Stimulated activated CD4-positive, alpha-beta T cell treated with anti-CD3 and anti-CD28 coated beads, Interleukin-4, amount 100 ng/mL, for 1 hour (primary cell): ENCODE data around the gene CENPP.

ENCODE experiments used
- DNase-seq: peaks from one replicate; pipeline ENCODE4 v3.0.0-alpha.2; 2020

Gene CENPP

DNA sequence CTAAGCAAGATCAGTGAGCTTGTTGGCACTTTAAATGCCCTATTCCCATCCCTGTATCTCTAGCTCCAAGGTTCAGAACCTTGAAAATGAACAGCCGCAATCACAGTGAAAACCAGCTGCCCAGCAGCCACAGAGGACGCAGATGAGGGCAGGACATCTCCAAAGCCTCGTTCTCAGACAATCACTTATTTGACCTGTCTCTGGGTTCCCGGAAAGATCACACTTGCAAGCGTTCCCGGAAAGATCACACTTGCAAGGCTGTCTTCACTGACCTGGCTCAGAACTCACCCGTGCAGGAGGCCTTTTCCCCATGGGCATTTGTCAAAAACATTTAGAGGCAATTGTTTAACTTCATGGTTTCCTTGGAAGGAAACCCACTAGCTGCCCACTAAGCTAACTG is 318.5 kb downstream of the CENPP start:
- DNase-seq: no peak

DNA sequence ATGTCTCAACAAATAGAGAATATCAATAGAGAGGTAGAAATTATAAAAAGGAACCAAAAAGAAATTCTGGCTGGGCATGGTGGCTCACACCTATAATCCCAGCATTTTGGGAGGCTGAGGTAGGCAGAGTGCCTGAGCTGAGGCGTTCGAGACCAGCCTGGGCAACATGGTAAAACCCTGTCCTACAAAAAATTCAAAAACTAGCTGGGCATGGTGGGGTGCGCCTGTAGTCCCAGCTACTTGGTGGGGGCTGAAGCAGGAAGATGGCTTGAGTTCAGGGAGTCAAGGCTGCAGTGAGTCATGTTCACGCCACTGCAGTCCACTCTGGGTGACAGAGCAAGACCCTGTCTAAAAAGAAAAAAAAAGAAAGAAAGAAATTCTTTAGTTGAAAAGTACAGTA is 319.3 kb downstream of the CENPP start:
- DNase-seq: no peak

DNA sequence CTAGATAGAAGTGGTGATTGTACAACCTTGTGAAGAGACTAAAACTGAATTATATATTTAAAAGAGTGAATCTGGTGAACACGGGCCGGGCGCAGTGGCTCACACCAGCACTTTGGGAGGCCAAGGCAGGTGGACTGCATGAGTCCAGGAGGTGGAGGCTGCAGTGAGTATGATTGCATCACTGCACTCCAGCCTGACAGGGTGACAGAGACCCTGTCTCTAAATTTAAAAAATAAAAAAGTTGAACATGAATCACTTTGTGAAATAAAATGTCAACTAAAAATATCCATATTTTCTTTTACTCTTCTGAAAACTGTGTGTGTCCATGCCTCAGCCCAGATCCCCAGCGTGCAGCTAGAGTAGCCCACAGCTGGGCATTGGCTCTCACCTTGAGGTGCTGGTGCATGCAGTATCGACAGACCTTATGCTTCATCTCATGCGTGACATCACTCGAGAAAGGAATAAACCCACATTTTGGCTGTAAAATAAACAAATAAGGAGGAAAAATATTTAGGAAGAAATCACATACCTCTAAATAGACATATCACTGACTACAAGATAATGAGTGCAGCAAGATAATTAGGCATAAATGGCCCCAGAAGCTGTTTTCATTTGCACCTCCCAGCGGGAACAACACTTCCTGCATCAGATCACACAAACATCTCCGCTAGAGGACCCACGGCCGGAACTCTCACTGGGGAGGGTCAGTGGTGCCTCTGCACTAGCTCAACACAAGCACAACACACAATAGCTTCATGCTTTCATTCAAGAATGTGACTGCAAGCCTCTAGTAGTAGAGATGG is 322.1 kb downstream of the CENPP start:
- no peak for DNase-seq

DNA sequence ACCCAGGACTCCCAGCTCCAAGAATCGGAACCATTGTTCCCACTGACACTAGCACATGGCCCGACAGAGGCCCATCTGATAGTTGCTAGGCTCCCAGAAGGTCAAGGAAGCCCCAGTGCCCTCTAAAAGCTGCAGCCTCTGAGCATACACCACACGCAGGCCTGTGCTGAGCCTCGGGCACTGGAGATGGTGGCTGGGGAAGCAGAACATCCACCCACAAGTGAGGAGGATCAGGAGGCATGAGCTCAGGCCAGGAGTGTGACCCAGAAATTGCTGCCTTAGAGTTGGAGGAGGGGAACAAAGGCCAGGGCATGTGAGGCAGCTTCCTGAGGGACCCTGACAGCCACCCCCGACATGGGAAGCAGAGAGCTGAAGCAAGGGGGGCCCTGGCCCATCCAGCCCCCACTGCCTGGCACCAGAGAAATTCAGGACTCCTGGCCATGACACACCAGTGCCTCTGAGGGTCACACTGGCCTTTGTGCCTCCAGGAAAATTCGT is 322.8 kb downstream of the CENPP start:
- DNase-seq: no peak

DNA sequence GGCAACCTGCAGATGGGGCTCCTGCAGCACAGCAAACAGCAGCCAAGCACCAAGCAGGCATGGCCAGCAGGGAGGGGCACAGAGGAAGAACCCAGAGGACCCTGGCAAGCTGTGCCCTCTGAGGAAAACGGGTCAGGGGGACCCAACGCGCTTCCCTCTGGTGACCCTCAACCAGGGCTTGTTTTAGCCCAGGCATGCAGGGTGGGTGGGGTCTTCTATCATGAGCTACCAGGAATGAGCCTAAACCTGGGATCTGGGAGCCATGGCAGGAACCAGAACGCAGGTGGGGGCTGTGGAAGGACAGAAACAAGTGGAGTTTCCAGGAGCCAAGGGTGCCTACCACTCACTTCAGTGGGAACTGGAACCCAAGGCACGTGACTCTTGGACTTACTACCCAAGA is 323.3 kb downstream of the CENPP start:
- DNase-seq: no peak

DNA sequence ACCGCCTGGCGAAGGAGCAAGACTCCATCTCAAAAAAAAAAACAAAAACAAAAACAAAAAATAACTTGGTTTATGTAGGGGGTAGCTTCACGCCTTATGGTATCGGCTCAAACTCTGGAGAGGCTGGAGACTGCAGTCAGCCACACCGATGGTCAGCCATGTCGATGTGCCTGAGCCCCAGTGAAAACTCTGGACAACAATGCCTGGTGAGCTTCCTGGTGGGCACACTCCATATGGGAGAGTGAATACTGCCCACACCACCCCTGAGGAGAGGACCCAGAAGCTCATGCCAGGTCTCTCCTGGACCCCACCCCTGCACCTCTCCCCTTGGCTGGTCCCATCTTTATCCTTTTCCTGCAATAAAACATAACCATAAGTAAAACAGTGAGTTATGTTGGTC is 324.5 kb downstream of the CENPP start:
- DNase-seq: no peak

DNA sequence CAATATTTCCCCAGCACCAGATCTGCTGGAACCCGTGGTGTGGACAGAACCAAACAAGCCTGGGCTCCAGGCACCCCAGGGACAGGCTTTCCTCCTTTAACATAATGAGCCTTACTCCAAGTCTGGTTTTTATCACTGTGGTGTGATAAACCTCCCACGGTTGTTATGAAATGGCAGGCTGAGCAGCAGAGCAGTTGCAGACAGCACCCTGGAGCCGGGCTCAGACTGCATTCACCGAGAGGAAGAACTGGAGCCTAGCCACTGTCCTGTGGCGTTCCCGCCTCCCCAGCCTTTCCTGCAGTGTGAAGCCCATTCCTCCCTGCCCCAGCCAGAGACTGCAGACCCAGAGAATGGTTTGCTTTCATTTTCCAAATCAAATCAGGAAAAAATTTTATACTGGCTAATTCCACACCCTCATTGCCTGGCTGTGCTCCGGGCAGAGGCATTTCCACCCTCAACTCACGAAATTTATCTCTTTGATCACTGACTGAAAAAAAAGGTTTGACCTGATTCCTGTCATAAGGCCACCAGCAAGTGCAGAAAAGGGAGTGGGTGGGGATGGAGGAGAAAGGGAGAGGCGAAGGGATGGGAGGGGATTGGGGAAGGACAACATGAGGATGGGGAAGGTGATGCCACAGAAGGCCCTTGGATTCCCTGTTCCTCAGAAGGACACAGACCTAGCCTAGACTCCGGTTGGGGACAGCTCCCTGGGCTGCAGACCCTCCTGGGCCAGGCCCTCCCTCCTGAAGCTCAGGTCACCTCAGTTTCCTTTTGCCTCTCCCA is 325.3 kb downstream of the CENPP start:
- no peak for DNase-seq

DNA sequence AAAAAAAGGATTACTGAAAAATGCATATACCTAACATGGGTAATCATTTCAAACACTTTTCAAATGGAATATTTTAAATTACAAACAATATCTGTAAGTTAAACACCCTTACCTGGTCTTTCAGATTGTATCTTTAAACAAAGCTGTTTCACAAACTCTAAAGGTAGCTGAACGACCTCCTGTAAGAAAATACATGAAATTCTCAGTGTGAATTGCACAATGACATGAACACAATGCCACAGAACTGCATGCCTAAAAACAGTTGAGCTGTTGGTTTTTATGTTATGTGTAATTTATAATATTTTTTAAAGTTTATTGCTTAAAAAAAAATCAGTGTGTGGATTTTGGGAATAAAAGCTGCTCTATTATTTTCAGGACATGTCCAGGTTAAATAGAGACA is 326.7 kb downstream of the CENPP start:
- no peak for DNase-seq

DNA sequence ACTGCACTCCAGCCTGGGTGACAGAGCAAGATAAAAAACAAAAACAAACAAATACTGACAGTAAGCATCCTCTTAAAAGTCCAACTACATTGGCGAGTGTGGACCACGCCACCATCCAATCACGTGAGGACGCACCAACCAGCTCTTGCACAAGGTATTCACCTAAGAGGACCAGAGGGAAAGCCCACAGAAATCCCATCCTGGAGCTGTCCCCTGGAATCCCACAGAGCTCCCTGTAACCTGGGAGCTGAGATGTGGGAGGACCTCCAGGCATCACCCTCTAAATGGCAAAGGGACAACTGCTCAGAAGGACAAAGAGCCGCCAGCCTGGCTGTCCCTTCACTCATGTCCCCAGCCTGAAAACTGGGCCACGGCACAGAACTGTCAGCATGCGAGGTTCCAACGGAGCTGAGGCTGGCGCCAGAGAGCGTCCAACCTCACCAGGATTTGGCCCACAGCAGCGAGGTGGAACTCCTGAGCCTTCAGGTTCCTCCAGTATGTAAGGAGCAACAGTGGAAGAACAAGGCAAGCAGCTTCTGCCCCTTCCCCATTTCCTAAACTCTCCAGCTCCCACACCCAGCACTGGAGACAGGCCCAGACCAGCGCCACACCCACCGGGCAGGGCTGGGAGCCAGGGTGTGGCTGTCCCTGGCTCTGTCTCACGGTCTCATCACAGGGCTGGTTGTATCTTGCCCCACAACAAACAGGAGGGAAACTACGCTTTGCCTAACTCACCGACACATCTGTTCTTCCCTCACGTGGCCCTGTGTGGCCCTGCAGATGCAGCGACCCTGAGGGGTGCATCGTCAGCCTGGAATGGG is 328.9 kb downstream of the CENPP start:
- no peak for DNase-seq

DNA sequence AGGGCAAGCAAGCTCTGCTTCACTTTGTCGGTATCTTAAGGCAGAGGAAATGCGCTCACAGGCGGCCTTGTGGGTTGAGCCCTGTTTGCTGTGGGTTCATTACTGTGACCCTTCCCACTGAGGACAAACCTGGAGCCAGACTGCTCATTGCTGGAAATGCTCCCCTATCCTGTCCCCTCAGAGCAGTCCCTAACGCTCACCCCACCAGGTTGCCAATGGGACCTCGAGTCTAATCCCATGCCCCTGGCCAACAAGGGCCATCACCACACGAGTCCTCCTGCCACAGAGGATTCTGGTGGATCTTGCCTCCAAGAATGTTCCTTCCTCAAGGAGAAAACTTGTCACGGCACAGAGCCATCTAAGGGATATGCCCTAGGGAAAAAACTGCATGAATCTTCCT is 329.6 kb downstream of the CENPP start:
- DNase-seq: no peak

DNA sequence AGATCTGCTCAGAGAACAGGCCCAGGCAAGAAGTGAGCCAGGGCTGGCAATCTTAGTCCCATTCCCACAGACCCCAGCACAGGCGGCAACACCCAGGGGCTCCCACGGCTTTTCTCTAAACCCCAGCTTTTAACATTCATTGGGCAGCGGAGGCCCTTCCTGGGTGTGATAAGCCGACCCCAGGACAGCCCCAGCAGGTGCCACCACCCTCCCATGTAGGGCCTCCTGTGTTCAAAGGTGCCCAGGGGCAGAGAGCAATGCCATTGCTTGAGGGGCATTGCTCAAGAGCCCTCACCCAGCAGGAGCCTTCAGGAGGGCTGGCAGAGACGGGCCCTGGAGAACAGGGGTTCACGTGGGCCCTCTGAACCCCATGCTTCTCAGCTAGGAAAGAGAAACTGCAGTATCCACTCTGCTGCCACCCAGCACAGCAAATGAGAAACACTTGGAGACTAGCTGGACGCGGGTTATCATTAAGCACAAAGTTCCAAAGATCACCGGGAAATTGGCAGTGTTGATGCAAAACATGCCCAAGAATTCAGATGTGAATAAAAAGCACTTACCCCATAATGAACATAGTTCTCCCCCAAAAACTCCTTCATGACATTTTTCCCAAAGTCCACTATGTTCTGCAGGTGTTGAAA is 330.3 kb downstream of the CENPP start:
- DNase-seq: no peak

DNA sequence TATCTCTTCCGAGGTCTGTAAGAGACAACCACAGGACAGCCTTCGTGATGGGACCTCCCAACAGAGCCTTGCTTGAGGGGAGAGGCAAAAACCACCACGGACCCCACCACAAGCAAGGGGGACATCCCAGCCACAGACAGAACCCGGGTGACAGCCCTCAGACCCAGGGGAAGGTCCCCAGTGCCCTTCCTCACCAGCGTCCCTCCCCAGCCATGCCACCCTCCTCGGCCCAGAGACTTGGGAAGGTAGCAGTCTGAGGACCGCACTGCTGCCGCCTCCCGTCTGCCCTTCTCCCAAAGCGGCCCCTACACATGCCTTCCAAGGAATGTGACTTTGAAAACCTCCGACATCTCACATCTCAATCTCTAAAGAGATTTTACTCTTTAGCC is 330.8 kb downstream of the CENPP start:
- DNase-seq: no peak

DNA sequence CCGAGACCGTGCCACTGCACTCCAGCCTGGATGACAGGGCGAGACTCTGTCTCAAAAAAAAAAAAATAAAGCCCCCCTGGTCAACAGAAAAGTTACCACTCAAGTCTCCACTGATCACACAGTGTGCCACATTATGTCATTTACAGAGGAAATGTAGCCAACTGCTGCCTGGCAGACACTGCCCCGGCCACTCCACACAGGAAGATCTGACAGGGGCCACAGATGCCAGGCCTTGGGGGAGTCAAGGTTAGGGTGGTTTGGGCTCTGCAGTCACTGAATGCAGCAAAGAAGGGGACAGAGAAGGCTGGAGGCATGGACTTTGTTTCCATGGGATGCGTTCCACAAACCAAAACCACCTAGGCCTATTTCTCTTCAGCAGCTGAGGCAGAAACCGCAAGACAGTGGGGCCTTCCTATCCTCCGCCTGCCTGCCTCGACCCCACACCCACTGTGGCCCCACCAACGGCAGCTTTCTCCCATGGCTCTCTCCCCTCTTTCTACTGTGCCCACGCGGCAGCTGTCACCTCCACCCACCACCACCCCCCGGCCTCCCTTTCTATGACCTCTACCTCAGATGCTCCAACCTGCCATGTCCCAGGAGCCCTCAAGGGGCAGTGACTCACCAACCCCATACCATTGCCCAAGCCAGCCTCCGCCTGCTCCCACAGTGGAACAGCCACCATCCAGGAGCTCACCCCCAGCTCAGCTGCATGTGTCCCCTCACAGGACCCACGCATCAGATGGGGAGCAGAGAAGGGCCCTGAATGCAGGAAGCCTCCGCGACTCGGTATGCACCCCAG is 331.7 kb downstream of the CENPP start:
- DNase-seq: no peak

DNA sequence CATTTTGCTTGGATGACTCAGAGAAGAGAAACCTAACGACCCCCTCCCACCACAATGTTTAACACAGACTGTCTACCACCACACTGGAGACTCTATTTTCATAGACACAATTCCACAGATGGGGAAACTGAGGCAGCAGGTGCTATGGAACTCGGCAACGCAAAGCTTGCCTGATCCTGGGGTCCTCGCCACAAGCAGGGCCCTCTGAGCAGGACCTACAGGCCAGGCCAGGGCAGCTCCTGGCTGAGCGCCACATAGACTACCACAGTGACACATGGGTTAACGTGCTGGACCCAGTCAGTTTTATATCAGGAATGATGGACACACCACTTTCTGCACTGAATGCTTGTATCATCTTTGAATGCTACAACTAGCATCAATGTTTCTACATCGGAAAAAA is 332.4 kb downstream of the CENPP start:
- no peak for DNase-seq

DNA sequence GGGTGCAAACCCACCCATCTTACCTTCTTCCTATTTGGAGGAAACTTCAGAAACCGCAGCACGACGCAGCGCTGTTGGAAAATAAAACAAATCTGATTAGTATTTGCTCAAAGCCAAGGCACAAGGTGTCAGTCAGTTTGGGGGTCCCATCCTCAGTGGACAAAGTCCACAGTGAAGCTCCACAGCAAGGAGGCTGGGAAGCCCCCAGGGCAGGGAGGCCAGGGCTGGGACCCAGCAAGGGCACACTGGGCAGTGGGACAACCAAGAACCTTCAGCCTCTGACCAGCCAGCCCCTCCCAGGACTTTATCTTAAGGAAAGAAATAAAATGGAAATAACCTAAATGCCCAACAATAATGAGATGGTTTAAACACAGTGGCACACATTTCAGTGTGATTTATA is 332.9 kb downstream of the CENPP start:
- no peak for DNase-seq

DNA sequence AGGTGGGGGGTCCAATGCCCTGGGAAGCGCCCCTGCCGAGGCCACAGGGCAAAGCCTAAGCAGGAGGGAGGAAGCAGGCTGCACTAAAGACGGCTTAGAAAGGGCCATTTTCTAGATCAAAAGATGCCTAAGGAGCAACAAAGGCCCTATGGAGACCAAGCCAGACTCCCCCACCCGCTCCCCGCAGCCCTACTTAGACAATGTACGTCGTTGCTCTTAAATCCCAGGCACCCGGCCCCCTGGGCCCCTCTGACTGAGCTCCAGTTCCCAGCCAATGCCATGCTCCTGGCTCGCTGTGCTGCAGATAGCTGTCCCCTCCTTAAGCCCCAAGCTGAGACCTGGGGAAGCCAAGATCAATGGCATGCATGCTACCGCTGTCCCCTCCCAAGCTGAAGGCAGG is 333.8 kb downstream of the CENPP start:
- no peak for DNase-seq

DNA sequence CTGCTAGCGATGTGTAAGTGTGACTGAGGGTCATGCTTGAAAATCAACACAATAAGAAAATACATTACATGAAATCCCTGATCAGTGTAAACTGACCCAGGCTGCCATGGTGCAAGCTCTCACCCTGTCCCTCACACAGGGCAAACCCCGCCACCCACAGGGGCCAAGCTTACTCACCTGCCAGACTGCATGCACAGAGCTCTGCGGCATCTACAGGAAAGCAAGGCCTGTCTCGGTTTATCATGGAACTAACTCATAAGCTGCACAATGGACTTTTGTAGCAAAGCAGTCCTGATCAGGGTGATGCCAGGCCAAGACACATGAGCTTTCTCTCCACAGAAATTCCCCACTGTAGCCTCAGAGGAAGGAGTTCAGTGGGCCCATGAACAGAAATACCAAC is 334.5 kb downstream of the CENPP start:
- DNase-seq: no peak

DNA sequence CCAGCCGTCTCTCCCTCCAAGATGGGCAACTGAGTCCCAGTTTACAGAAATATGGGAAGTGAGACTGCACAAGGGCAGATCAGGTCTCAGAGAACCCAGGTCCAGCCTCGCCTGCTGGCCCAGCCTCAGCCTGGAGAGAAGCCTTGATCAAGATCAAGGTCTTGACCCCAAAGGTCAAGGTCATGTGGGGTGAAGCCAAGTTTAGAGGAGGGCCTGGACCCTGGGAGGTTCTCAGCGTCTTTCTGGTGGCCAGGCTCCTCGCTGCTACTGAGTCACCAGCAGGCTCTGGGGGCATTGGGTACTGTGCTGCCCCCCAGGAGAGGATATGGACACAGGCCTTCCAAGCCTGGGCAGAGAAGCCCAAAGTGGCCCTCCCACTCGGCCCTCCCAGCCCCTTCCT is 335.4 kb downstream of the CENPP start:
- DNase-seq: no peak

DNA sequence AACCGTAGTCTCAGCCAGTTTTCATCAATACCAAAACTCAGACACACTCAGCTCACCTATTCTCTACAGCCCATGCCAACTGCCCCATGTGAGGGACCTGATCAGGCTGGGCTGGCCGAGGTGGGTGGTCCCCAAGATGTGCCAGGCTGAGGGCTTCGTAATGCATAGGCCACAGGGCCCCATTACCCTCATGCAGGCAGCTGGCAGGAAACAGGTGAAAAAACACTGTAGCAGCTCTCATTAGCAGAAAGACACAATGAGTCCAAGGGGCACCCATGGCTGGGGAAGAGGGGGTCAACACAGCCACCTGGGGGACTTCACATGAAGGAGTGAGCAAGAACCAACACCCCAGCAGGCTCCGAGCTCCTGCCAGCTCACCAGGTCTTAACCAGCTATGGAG is 336.0 kb downstream of the CENPP start:
- no peak for DNase-seq

DNA sequence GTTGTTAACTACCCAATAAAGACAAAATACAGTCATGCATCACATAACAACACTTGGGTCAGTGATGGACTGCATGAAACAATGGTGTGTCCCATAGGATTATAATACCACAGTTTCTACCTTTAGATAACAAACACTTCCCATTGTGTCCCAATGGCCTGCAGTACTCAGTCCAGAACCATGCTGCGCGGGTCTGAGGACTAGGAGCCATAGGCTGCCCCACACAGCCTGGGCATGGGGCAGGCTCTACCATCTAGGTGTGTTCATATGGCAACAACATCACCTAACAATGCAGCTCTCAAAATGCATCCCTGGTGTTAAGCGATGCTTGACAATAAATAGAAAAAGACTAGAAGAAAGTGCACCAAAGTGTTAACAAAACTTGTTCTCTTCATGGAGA is 337.4 kb downstream of the CENPP start:
- DNase-seq: no peak

DNA sequence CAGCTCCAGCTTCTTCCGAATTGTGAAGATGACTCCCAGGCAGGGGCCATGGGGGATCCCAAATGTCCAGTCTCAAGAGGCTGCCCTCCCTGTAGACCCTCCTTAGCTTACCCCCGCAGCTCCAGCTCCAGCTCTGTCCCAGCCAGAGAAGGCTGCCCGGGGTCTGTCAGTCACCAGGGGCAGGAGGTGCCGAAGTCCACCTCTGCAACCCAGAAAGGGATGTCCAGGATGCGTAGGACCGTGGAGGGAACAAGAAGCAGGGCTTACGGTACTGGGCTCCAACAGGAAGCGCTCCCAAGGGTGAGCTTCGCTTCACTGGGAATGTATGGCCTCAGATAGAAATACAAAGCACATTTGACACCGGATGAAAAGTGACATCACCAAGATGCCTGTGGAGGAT is 338.2 kb downstream of the CENPP start:
- DNase-seq: no peak
